Mesodermal cell (in vitro differentiated cells): ENCODE measurements around the gene KCTD18. TPM values are rescaled to one million over a fixed set of nuclear protein-coding genes. Genes with fewer than 3 reads are reported as not detected.

ENCODE experiments used
- H3K27ac ChIP-seq: 2 replicates; pipeline ENCODE4 v1.7.0; 2013; ENCODE audit warnings: mild to moderate bottlenecking, low read depth, low read length, moderate library complexity; ENCODE audit not compliant: severe bottlenecking
- H3K36me3 ChIP-seq: 2 replicates; pipeline ENCODE4 v1.7.1; 2013; ENCODE audit warnings: mild to moderate bottlenecking, low read length, moderate library complexity; ENCODE audit not compliant: control insufficient read depth, insufficient read depth
- H3K4me1 ChIP-seq: one replicate; pipeline ENCODE4 v1.7.1; 2013; ENCODE audit warnings: mild to moderate bottlenecking, low read length; ENCODE audit not compliant: insufficient read depth, control insufficient read depth, poor library complexity, severe bottlenecking
- H3K4me3 ChIP-seq: 2 replicates; pipeline ENCODE4 v1.7.0; 2013; ENCODE audit warnings: low read length, control low read depth, mild to moderate bottlenecking; ENCODE audit not compliant: insufficient read depth, poor library complexity, severe bottlenecking; ENCODE audit errors: extremely low read depth
- H3K9me3 ChIP-seq: 2 replicates; pipeline ENCODE4 v1.7.1; 2013; ENCODE audit warnings: mild to moderate bottlenecking, low read length, moderate library complexity; ENCODE audit not compliant: control insufficient read depth
- WGBS, 2 experiments: methylation state at CpG; one replicate each; pipeline ENCODE4 v1.1.5; 2013; ENCODE audit warnings: missing lambda C conversion rate in 2 of 2; ENCODE audit not compliant: insufficient coverage in 2 of 2; 5-methylcytosine and 5-hydroxymethylcytosine counted together
- polyA plus RNA-seq, 2 experiments: library from polyadenylated mRNA; stranded (reverse); fragments of 50-300 nt; gene quantifications; one replicate each; pipeline ENCODE4 v1.2.3, GENCODE V29; 2013

Gene KCTD18
- 6.8 TPM for polyA plus RNA-seq (2013, experiment 1 of 2)
- 6.1 TPM for polyA plus RNA-seq (2013, experiment 2 of 2)

GRCh38 chr2:200509612-200510433 lies at the start of gene KCTD18:
KCTD18 (minus strand) TSS chr2:200510068; CDS start chr2:200507016, 3,052 bp downstream.
- Histone ChIP-seq H3K4me1 (peaks cover 3% of the 10 kb centered on the region), H3K9me3 (no peaks in the 10 kb centered on the region), H3K36me3 (no peaks in the 10 kb centered on the region), H3K27ac (peak within 1 kb of the TSS; percentile 13), H3K4me3 (peak within 1 kb of the TSS; percentile 65)
- whole genome bisulfite sequencing, 2 experiments = 2 to 3% methylated on average over 61 to 63 of the region's 78 CpGs

- no peak overlapping the region for H3K27ac ChIP-seq
- H3K4me3 ChIP-seq = no peak overlapping the region
- no peaks in the 10 kb centered on the region for H3K4me1 ChIP-seq
- no peaks in the 10 kb centered on the region for H3K9me3 ChIP-seq
- H3K36me3 ChIP-seq = peaks cover 42% of the 10 kb centered on the region
Measured at GRCh38 chr2:200540793-200541192, 30.9 kb upstream of the KCTD18 start.

GRCh38 chr2:200538139-200538538 lies 28.3 kb upstream of the KCTD18 start:
- H3K4me3 ChIP-seq = no peak overlapping the region
- no peak overlapping the region for H3K27ac ChIP-seq
- H3K36me3 ChIP-seq = peaks cover 25% of the 10 kb centered on the region
- H3K9me3 ChIP-seq = no peaks in the 10 kb centered on the region
- WGBS, 2 experiments = 100% methylated on average over 1 of the region's 1 CpG
- no peaks in the 10 kb centered on the region for H3K4me1 ChIP-seq

GRCh38 chr2:200534572-200534971 lies 24.7 kb upstream of the KCTD18 start:
- H3K27ac ChIP-seq = no peak overlapping the region
- H3K4me3 ChIP-seq = no peak overlapping the region
- H3K4me1 ChIP-seq = no peaks in the 10 kb centered on the region
- H3K36me3 ChIP-seq = no peaks in the 10 kb centered on the region
- H3K9me3 ChIP-seq = no peaks in the 10 kb centered on the region

- Histone ChIP-seq H3K27ac (no peak overlapping the region), H3K4me3 (no peak overlapping the region), H3K4me1 (no peaks in the 10 kb centered on the region), H3K36me3 (no peaks in the 10 kb centered on the region), H3K9me3 (no peaks in the 10 kb centered on the region)
- WGBS, 2 experiments = 90 to 92% methylated on average over 2 of the region's 2 CpGs
Measured at GRCh38 chr2:200533754-200534153, 23.9 kb upstream of the KCTD18 start.

GRCh38 chr2:200528228-200528627 lies 18.4 kb upstream of the KCTD18 start:
- Histone ChIP-seq H3K36me3 (no peaks in the 10 kb centered on the region), H3K4me3 (no peak overlapping the region), H3K4me1 (no peaks in the 10 kb centered on the region), H3K27ac (no peak overlapping the region), H3K9me3 (no peaks in the 10 kb centered on the region)
- WGBS, 2 experiments = 88 to 100% methylated on average over 2 of the region's 3 CpGs

GRCh38 chr2:200525882-200526651 lies 16.2 kb upstream of the KCTD18 start, which contains the start of gene SGO2:
SGO2 (plus strand) TSS chr2:200526207; CDS start chr2:200532976, 6,769 bp downstream.
- Histone ChIP-seq H3K27ac (peak within 1 kb of the TSS; percentile 48), H3K4me3 (peak within 1 kb of the TSS; percentile 75), H3K4me1 (no peaks in the 10 kb centered on the region), H3K36me3 (no peaks in the 10 kb centered on the region), H3K9me3 (no peaks in the 10 kb centered on the region)
- 1% methylated on average over 47 to 56 of the region's 56 CpGs for WGBS, 2 experiments

- WGBS, 2 experiments = no CpG with 5 or more reads among the region's 7 CpGs
- H3K9me3 ChIP-seq = no peaks in the 10 kb centered on the region
- H3K4me3 ChIP-seq = peak overlapping the region; percentile 75
- no peaks in the 10 kb centered on the region for H3K4me1 ChIP-seq
- no peaks in the 10 kb centered on the region for H3K36me3 ChIP-seq
- H3K27ac ChIP-seq = no peak overlapping the region
Measured at GRCh38 chr2:200525551-200525881, 15.6 kb upstream of the KCTD18 start.

GRCh38 chr2:200525066-200525465 lies 15.2 kb upstream of the KCTD18 start:
- H3K36me3 ChIP-seq = no peaks in the 10 kb centered on the region
- no peaks in the 10 kb centered on the region for H3K4me1 ChIP-seq
- WGBS, 2 experiments = no CpG with 5 or more reads among the region's 2 CpGs
- H3K9me3 ChIP-seq = no peaks in the 10 kb centered on the region
- H3K4me3 ChIP-seq = no peak overlapping the region
- no peak overlapping the region for H3K27ac ChIP-seq

GRCh38 chr2:200523604-200524003 lies 13.7 kb upstream of the KCTD18 start:
- H3K4me3 ChIP-seq = no peak overlapping the region
- no peaks in the 10 kb centered on the region for H3K36me3 ChIP-seq
- H3K27ac ChIP-seq = no peak overlapping the region
- no peaks in the 10 kb centered on the region for H3K9me3 ChIP-seq
- 91 to 100% methylated on average over 1 of the region's 2 CpGs for WGBS, 2 experiments
- no peaks in the 10 kb centered on the region for H3K4me1 ChIP-seq

- H3K27ac ChIP-seq = no peak overlapping the region
Measured at GRCh38 chr2:200523158-200523557, 13.3 kb upstream of the KCTD18 start.

More at GRCh38 chr2:200523158-200523557, 13.3 kb upstream of the KCTD18 start:
- H3K4me1 ChIP-seq = no peaks in the 10 kb centered on the region
- no peak overlapping the region for H3K4me3 ChIP-seq
- H3K36me3 ChIP-seq = no peaks in the 10 kb centered on the region
- 86 to 91% methylated on average over 3 of the region's 3 CpGs for WGBS, 2 experiments
- no peaks in the 10 kb centered on the region for H3K9me3 ChIP-seq
